ENCODE results near the gene SERP2.

DNA sequence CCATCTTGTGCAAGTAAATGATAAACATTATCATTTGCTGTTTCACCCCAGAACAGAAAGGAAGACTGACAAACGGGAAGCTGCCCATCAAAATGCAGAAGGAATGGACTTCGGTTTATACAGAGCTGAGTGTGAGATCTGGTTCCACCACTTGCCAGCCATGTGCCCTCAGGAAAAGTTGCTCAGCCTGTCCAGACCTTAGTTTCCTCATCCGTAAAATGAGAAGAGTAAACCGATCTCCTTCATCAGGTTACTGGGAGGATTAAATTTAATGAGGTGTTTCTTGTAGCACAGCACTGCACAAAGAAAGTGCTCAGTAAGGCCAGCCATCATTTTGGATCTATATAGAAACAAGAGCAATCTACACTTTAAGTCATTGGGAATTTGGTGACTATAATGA lies 36.7 kb upstream of the SERP2 start:
- TF ChIP-seq CTCF (IDR thresholded peaks at IDR 0.05; ENCODE audit: insufficient read depth, low read depth, low read length) (no peak), EZH2 (IDR thresholded peaks at IDR 0.05; ENCODE audit: insufficient read depth, low read length) (no peak)
